Smooth muscle cell (in vitro differentiated cells): Measurements from ENCODE around the gene SEMA6A. TPM values are rescaled to one million over a fixed set of nuclear protein-coding genes. Genes with fewer than 3 reads are reported as not detected.

Experiments used
- DNase-seq: peaks from one replicate; lab custom pipeline; 2025; ENCODE audit not compliant: unreplicated experiment; lab: John Stamatoyannopoulos, UW
- H2AFZ ChIP-seq: fragments of 200-600 bp; sonication (generic); 2 replicates; pipeline ENCODE4 v1.6.0; 2016; ENCODE audit warnings: antibody characterized with exemption, low read depth, mild to moderate bottlenecking
- H3F3A ChIP-seq: fragments of 200-600 bp; sonication (generic); 2 replicates; pipeline ENCODE4 v1.6.0; 2017; ENCODE audit warnings: antibody characterized with exemption, low read depth
- H3K27ac ChIP-seq: fragments of 200-600 bp; sonication (generic); 2 replicates; pipeline ENCODE4 v1.5.1; 2016; ENCODE audit warnings: low read depth, mild to moderate bottlenecking
- H3K27me3 ChIP-seq: fragments of 200-600 bp; sonication (generic); 2 replicates; pipeline ENCODE4 v1.6.1; 2016; ENCODE audit warnings: low read depth, mild to moderate bottlenecking
- H3K36me3 ChIP-seq: fragments of 200-600 bp; sonication (generic); 2 replicates; pipeline ENCODE4 v1.5.1; 2016; ENCODE audit warnings: low read depth
- H3K4me1 ChIP-seq: fragments of 200-600 bp; sonication (generic); 2 replicates; pipeline ENCODE4 v1.5.1; 2016; ENCODE audit warnings: low read depth
- H3K4me2 ChIP-seq: fragments of 200-600 bp; sonication (generic); 2 replicates; pipeline ENCODE4 v1.6.0; 2016; ENCODE audit warnings: mild to moderate bottlenecking
- H3K4me3 ChIP-seq: fragments of 200-600 bp; sonication (generic); 2 replicates; pipeline ENCODE4 v1.5.1; 2016; ENCODE audit warnings: mild to moderate bottlenecking
- H3K79me2 ChIP-seq: fragments of 200-600 bp; sonication (generic); 2 replicates; pipeline ENCODE4 v1.6.0; 2016; ENCODE audit warnings: low read depth, mild to moderate bottlenecking
- H3K9ac ChIP-seq: fragments of 200-600 bp; sonication (generic); 2 replicates; pipeline ENCODE4 v1.6.0; 2016; ENCODE audit warnings: low read depth
- H3K9me3 ChIP-seq: fragments of 200-600 bp; sonication (generic); replicated peaks from 2 replicates; pipeline ENCODE4 v1.5.1; 2016; ENCODE audit warnings: low read depth
- H4K20me1 ChIP-seq: fragments of 200-600 bp; sonication (generic); 2 replicates; pipeline ENCODE4 v1.6.0; 2016; ENCODE audit warnings: low read depth
- WGBS: methylation state at CpG from one replicate; pipeline ENCODE4 v1.1.7; 2016; ENCODE audit warnings: low lambda C conversion rate; 5-methylcytosine and 5-hydroxymethylcytosine counted together
- polyA plus RNA-seq: library from polyadenylated mRNA; unstranded; fragments of >200 nt; fragmentation: Nextera tagmentation; extraction: Ambion mirVana; gene quantifications from 2 replicates; pipeline ENCODE4 v1.2.1, GENCODE V29; 2016
- total RNA-seq: library from RNA; depleted of rRNA; stranded (reverse); fragments of >200 nt; gene quantifications from 2 replicates; pipeline ENCODE4 v1.2.3, GENCODE V29; 2014
- TF ChIP-seq, protein P1 (sequence below): fragments of 200-600 bp; sonication (generic); IDR thresholded peaks from 2 replicates; pipeline ENCODE4 v1.5.1; 2017; ENCODE audit warnings: borderline replicate concordance, mild to moderate bottlenecking, antibody characterized with exemption; ENCODE audit not compliant: insufficient read depth, poor library complexity, severe bottlenecking

SEMA6A gene
- total and polyA plus RNA-seq, 2 experiments from 2014 or later: 6.3 to 12.9 TPM

DNA sequence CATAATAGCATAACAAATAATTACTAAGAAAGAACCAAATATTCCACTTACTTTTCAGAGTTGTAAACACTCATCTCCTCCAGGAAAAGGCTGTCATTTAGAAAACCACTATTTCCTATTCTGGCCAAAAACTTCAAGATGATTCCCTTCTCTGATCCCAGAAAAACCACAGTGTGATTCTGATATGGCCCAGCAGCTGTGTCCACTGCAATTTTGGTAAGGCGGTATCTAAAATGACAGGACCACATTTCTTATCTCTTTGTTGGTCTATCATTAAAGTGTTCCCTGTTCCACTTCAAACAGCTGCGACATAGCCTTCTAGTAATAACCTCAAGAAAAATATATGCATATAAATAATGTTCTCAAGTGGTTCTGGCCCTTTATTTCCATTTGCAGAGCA, 96.1 kb downstream of the SEMA6A start:
- no peaks in the 10 kb centered on the region for H3F3A ChIP-seq
- no peak overlapping the region for H3K4me3 ChIP-seq
- H3K4me1 ChIP-seq: no peaks in the 10 kb centered on the region
- H3K36me3 ChIP-seq: peaks cover 2% of the 10 kb centered on the region
- H3K27me3 ChIP-seq: no peaks in the 10 kb centered on the region
- WGBS: 55% methylated on average over 2 of the region's 2 CpGs
- no peak overlapping the region for H3K4me2 ChIP-seq
- H4K20me1 ChIP-seq: no peaks in the 10 kb centered on the region
- no peak for DNase-seq
- no peak overlapping the region for H3K27ac ChIP-seq
- TF ChIP-seq, protein P1, sequence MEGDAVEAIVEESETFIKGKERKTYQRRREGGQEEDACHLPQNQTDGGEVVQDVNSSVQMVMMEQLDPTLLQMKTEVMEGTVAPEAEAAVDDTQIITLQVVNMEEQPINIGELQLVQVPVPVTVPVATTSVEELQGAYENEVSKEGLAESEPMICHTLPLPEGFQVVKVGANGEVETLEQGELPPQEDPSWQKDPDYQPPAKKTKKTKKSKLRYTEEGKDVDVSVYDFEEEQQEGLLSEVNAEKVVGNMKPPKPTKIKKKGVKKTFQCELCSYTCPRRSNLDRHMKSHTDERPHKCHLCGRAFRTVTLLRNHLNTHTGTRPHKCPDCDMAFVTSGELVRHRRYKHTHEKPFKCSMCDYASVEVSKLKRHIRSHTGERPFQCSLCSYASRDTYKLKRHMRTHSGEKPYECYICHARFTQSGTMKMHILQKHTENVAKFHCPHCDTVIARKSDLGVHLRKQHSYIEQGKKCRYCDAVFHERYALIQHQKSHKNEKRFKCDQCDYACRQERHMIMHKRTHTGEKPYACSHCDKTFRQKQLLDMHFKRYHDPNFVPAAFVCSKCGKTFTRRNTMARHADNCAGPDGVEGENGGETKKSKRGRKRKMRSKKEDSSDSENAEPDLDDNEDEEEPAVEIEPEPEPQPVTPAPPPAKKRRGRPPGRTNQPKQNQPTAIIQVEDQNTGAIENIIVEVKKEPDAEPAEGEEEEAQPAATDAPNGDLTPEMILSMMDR: no peak
- no peak overlapping the region for H3K9ac ChIP-seq
- no peaks in the 10 kb centered on the region for H3K9me3 ChIP-seq
- no peaks in the 10 kb centered on the region for H3K79me2 ChIP-seq
- H2AFZ ChIP-seq: no peak overlapping the region

DNA sequence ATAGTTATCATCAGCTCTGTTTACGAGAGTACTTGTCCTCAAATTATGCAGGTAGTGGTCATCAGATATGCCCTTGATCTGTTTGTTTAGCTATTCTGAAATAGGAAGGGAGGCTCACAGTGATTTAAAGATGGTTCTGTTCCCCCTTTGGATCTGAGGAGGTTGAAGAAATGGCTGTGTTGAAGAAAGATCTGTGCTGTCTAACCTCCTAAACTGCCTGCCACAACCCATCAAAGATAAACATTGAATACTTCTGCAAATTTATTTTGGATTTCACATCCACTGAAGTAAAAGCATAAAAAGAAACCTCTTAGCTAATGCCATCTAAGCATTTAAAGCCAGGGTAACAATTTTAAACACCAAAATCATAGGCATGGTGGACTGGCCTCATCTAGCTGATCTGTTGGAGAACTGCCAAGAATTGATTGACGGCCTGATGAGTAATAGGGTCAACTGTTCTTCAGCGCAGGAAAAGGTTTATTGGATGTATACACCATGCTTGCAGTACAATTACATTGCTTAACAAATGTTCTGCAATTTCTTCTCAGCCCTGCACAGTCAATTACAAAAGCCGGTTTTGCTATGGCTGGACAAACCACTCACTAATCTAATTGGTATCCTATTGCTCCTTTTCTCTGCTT, 97.6 kb downstream of the SEMA6A start:
- Histone ChIP-seq H3K9me3 (no peaks in the 10 kb centered on the region), H2AFZ (no peak overlapping the region), H4K20me1 (no peaks in the 10 kb centered on the region), H3K4me1 (no peaks in the 10 kb centered on the region), H3F3A (no peaks in the 10 kb centered on the region), H3K4me3 (no peak overlapping the region), H3K9ac (no peak overlapping the region), H3K27ac (no peak overlapping the region), H3K27me3 (no peaks in the 10 kb centered on the region), H3K4me2 (no peak overlapping the region), H3K79me2 (no peaks in the 10 kb centered on the region), H3K36me3 (peaks cover 2% of the 10 kb centered on the region)
- DNase-seq: no peak
- WGBS: 88% methylated on average over 4 of the region's 4 CpGs
- TF ChIP-seq, protein P1: no peak

DNA sequence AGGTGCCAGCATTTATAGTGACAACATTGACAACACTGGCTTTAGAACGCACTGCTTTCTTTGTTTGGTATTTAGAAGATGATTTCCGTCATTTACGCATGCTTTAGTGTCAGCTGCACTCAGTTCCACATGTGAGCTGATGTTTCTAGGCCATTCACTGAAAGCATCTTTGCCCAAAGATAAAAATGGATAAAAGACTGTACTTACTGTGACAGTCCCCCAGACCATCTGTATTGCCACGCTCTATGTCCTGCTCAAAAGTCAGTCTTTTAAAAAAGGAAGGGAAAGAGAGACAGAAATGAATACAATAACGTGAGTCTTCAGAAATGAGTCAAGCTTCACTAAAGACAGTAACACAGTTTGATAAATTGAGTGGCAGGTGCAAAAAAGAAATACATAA, 99.3 kb downstream of the SEMA6A start:
- Histone ChIP-seq H3K27me3 (no peaks in the 10 kb centered on the region), H3F3A (no peaks in the 10 kb centered on the region), H3K36me3 (peaks cover 2% of the 10 kb centered on the region), H4K20me1 (no peaks in the 10 kb centered on the region), H3K9ac (no peak overlapping the region), H3K4me1 (no peaks in the 10 kb centered on the region), H3K4me2 (no peak overlapping the region), H3K4me3 (no peak overlapping the region), H2AFZ (no peak overlapping the region), H3K9me3 (no peaks in the 10 kb centered on the region), H3K79me2 (no peaks in the 10 kb centered on the region), H3K27ac (no peak overlapping the region)
- TF ChIP-seq, protein P1: no peak
- DNase-seq: no peak
- WGBS: 92% methylated on average over 5 of the region's 5 CpGs

DNA sequence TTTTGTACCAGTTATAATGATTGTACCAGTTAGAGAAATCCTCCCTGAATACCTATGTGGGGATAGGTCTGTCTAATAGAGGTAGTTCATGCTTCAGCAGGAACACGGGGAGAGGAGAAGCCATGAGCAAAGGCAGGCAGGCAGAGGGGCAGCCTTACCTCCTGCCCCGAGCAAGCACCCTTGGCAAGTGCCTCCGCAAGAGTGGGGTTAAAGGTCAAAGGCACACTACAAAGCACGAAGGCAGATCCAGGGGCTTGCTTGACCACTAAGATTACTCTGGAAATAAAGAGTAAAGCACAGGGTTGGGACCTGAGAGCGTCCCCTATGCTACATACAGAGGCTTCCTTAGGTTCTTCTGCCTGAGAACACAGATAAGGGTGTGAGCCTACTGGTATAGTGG, 100.9 kb downstream of the SEMA6A start:
- no peaks in the 10 kb centered on the region for H4K20me1 ChIP-seq
- no peak overlapping the region for H3K4me3 ChIP-seq
- H3K9me3 ChIP-seq: no peaks in the 10 kb centered on the region
- TF ChIP-seq, protein P1: no peak
- H3K27me3 ChIP-seq: no peaks in the 10 kb centered on the region
- no peak overlapping the region for H3K4me2 ChIP-seq
- no peaks in the 10 kb centered on the region for H3K4me1 ChIP-seq
- H3K79me2 ChIP-seq: no peaks in the 10 kb centered on the region
- H2AFZ ChIP-seq: no peak overlapping the region
- WGBS: 94% methylated on average over 5 of the region's 5 CpGs
- no peak overlapping the region for H3K27ac ChIP-seq
- H3K9ac ChIP-seq: no peak overlapping the region
- peaks cover 2% of the 10 kb centered on the region for H3K36me3 ChIP-seq
- H3F3A ChIP-seq: no peaks in the 10 kb centered on the region
- no peak for DNase-seq
